ENCODE results near the gene DSC2.

The DSC2 gene

DNA sequence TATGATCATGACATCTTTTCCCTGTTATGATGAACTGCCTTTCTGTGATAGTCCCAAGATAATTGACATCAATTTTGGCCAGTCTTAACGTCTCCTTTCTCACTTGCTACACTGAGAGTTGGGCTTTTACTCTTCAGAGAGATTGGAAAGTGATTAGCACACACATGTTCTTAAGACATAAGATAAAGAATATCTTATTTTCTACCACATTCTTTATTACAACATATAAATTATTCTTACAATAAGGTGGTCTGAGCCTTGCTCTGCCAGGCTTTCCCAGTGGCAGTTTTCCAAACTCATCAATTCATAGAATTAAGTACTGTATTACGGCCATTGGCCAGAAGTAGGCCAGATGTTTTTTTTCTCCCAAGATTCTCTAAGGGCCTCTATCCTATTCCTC, 54.0 kb downstream of the DSC2 start:
- TF ChIP-seq RARB (CRISPR knock-in tag; IDR thresholded peaks at IDR 0.05) (no peak), BACH2 (CRISPR knock-in tag; IDR thresholded peaks at IDR 0.05; ENCODE audit: borderline replicate concordance) (no peak)
- TF ChIP-seq, protein P1, sequence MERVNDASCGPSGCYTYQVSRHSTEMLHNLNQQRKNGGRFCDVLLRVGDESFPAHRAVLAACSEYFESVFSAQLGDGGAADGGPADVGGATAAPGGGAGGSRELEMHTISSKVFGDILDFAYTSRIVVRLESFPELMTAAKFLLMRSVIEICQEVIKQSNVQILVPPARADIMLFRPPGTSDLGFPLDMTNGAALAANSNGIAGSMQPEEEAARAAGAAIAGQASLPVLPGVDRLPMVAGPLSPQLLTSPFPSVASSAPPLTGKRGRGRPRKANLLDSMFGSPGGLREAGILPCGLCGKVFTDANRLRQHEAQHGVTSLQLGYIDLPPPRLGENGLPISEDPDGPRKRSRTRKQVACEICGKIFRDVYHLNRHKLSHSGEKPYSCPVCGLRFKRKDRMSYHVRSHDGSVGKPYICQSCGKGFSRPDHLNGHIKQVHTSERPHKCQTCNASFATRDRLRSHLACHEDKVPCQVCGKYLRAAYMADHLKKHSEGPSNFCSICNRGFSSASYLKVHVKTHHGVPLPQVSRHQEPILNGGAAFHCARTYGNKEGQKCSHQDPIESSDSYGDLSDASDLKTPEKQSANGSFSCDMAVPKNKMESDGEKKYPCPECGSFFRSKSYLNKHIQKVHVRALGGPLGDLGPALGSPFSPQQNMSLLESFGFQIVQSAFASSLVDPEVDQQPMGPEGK (CRISPR knock-in tag; IDR thresholded peaks at IDR 0.05; ENCODE audit: borderline replicate concordance): no peak
- ATAC-seq: no peak

DNA sequence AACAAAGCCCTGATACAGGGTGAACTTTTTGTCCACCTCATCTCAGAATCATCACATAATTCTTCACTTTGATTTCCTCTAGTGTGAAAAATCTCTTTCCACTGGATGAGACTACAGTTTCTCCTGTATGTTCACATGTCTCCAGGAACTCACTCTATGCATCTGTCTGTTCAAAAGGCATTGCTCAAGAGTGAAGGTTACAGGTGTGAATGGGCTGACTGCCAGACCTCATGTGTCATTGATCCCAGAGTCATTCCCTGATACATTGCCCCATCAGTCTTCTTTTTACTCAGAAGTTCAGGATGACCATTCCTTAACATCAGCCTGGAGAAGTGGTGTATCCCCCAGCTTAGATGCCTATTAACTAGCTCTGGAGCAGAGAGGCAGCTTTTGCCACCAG, 55.3 kb downstream of the DSC2 start:
- TF ChIP-seq CSDC2 (CRISPR knock-in tag; IDR thresholded peaks at IDR 0.05) (no peak), OSR1 (CRISPR knock-in tag; IDR thresholded peaks at IDR 0.05) (no peak), TOX (CRISPR knock-in tag; IDR thresholded peaks at IDR 0.05; ENCODE audit: borderline replicate concordance) (no peak), ZC3H10 (CRISPR knock-in tag; IDR thresholded peaks at IDR 0.05) (no peak), PPARA (CRISPR knock-in tag; IDR thresholded peaks at IDR 0.05; ENCODE audit: borderline replicate concordance) (no peak), RARB (CRISPR knock-in tag; IDR thresholded peaks at IDR 0.05) (no peak), ESRRG (CRISPR knock-in tag; IDR thresholded peaks at IDR 0.05) (no peak), ARNTL (CRISPR knock-in tag; IDR thresholded peaks at IDR 0.05; ENCODE audit: borderline replicate concordance, low read depth) (no peak), TCF4 (CRISPR knock-in tag; IDR thresholded peaks at IDR 0.05; ENCODE audit: borderline replicate concordance) (no peak), ZNF70 (CRISPR knock-in tag; IDR thresholded peaks at IDR 0.05) (no peak)
- TF ChIP-seq, protein P2, sequence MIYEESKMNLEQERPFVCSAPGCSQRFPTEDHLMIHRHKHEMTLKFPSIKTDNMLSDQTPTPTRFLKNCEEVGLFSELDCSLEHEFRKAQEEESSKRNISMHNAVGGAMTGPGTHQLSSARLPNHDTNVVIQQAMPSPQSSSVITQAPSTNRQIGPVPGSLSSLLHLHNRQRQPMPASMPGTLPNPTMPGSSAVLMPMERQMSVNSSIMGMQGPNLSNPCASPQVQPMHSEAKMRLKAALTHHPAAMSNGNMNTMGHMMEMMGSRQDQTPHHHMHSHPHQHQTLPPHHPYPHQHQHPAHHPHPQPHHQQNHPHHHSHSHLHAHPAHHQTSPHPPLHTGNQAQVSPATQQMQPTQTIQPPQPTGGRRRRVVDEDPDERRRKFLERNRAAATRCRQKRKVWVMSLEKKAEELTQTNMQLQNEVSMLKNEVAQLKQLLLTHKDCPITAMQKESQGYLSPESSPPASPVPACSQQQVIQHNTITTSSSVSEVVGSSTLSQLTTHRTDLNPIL (CRISPR knock-in tag; IDR thresholded peaks at IDR 0.05; ENCODE audit: low read depth): no peak
- TF ChIP-seq, protein P3, sequence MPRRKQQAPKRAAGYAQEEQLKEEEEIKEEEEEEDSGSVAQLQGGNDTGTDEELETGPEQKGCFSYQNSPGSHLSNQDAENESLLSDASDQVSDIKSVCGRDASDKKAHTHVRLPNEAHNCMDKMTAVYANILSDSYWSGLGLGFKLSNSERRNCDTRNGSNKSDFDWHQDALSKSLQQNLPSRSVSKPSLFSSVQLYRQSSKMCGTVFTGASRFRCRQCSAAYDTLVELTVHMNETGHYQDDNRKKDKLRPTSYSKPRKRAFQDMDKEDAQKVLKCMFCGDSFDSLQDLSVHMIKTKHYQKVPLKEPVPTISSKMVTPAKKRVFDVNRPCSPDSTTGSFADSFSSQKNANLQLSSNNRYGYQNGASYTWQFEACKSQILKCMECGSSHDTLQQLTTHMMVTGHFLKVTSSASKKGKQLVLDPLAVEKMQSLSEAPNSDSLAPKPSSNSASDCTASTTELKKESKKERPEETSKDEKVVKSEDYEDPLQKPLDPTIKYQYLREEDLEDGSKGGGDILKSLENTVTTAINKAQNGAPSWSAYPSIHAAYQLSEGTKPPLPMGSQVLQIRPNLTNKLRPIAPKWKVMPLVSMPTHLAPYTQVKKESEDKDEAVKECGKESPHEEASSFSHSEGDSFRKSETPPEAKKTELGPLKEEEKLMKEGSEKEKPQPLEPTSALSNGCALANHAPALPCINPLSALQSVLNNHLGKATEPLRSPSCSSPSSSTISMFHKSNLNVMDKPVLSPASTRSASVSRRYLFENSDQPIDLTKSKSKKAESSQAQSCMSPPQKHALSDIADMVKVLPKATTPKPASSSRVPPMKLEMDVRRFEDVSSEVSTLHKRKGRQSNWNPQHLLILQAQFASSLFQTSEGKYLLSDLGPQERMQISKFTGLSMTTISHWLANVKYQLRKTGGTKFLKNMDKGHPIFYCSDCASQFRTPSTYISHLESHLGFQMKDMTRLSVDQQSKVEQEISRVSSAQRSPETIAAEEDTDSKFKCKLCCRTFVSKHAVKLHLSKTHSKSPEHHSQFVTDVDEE (CRISPR knock-in tag; IDR thresholded peaks at IDR 0.05): no peak
- TF ChIP-seq, protein P4, sequence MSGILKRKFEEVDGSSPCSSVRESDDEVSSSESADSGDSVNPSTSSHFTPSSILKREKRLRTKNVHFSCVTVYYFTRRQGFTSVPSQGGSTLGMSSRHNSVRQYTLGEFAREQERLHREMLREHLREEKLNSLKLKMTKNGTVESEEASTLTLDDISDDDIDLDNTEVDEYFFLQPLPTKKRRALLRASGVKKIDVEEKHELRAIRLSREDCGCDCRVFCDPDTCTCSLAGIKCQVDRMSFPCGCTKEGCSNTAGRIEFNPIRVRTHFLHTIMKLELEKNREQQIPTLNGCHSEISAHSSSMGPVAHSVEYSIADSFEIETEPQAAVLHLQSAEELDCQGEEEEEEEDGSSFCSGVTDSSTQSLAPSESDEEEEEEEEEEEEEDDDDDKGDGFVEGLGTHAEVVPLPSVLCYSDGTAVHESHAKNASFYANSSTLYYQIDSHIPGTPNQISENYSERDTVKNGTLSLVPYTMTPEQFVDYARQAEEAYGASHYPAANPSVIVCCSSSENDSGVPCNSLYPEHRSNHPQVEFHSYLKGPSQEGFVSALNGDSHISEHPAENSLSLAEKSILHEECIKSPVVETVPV (CRISPR knock-in tag; IDR thresholded peaks at IDR 0.05): no peak
- ATAC-seq: no peak

DNA sequence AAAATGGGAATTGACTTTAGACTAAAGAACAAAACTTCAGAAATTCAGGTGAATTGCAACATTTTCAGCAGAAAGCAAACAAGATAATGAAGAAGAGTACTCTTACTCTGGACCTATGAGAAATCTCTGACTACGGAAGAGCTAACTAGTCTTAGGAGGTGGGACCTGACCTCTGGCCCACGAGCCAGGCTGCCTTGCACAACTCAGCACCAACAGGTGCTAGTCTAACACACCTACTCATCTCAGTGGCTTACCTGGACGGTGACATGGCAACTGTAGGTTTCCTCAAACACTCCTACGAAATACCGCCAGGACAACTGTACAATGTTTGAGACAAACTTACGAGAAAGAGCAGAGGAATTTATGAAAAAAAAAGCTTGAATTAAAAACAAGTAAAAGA, 56.6 kb downstream of the DSC2 start:
- TF ChIP-seq ESRRG (CRISPR knock-in tag; IDR thresholded peaks at IDR 0.05): no peak
- TF ChIP-seq ARNTL (CRISPR knock-in tag; IDR thresholded peaks at IDR 0.05; ENCODE audit: borderline replicate concordance, low read depth): no peak
- TF ChIP-seq CSDC2 (CRISPR knock-in tag; IDR thresholded peaks at IDR 0.05): no peak
- no peak for TF ChIP-seq ZNF70 (CRISPR knock-in tag; IDR thresholded peaks at IDR 0.05)
- no peak for TF ChIP-seq ZFP3 (CRISPR knock-in tag; IDR thresholded peaks at IDR 0.05)
- no peak for ATAC-seq

DNA sequence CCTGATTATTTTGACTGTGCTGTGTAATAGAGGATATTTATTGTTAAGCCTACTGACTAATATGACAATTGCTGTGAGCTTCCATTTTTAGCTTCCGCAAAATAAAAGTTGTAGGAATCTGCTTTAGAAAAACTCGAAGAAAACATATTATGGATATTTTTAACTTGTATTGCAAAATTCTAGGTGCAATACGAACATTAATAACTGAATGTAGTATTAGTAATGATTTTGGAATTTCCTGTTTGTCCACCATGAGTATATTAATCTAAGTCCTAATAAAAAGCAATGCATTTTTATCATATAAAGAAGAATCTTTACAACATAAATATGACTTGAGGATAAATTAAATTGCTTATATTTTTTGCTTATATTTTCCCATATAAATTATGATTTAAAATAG, 57.3 kb downstream of the DSC2 start:
- ATAC-seq: no peak

DNA sequence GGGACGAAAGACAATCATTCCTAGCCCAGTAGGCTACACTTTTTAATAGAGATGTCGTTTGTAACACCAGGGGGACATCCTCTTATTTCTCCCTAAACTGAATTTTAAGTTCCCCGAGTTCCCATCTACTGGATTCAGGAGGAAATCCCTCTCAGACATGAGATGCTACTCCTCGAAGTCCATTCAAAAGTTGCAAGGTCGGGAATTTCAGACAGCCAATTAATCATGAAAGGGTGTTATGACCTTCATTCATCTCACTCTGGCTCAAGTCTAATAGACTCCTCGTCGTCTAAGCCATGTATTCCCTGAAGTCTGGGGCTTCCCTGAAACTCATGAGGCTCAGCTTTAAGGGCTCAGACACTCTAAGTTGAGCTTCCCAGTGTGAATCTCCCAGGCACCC, 58.5 kb downstream of the DSC2 start:
- ATAC-seq: no peak
- no peak for TF ChIP-seq ISL1 (CRISPR knock-in tag; IDR thresholded peaks at IDR 0.05)
- no peak for TF ChIP-seq ESRRG (CRISPR knock-in tag; IDR thresholded peaks at IDR 0.05)
- no peak for TF ChIP-seq ZNF70 (CRISPR knock-in tag; IDR thresholded peaks at IDR 0.05)
- TF ChIP-seq PPARA (CRISPR knock-in tag; IDR thresholded peaks at IDR 0.05; ENCODE audit: borderline replicate concordance): no peak
- TF ChIP-seq, protein P5, sequence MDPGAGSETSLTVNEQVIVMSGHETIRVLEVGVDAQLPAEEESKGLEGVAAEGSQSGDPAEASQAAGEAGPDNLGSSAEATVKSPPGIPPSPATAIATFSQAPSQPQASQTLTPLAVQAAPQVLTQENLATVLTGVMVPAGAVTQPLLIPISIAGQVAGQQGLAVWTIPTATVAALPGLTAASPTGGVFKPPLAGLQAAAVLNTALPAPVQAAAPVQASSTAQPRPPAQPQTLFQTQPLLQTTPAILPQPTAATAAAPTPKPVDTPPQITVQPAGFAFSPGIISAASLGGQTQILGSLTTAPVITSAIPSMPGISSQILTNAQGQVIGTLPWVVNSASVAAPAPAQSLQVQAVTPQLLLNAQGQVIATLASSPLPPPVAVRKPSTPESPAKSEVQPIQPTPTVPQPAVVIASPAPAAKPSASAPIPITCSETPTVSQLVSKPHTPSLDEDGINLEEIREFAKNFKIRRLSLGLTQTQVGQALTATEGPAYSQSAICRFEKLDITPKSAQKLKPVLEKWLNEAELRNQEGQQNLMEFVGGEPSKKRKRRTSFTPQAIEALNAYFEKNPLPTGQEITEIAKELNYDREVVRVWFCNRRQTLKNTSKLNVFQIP (CRISPR knock-in tag; IDR thresholded peaks at IDR 0.05; ENCODE audit: borderline replicate concordance, low read depth): no peak
- TF ChIP-seq TOX (CRISPR knock-in tag; IDR thresholded peaks at IDR 0.05; ENCODE audit: borderline replicate concordance): no peak
- TF ChIP-seq ZNF565 (CRISPR knock-in tag; conservative IDR thresholded peaks at IDR 0.05; ENCODE audit: low read depth): no peak
- TF ChIP-seq ZC3H10 (CRISPR knock-in tag; IDR thresholded peaks at IDR 0.05): no peak
- TF ChIP-seq SNAI2 (CRISPR knock-in tag; IDR thresholded peaks at IDR 0.05): no peak
- no peak for TF ChIP-seq ZFP30 (CRISPR knock-in tag; IDR thresholded peaks at IDR 0.05)
- no peak for TF ChIP-seq ZNF8 (CRISPR knock-in tag; IDR thresholded peaks at IDR 0.05)
- TF ChIP-seq OSR1 (CRISPR knock-in tag; IDR thresholded peaks at IDR 0.05): no peak
- TF ChIP-seq, protein P4 (CRISPR knock-in tag; IDR thresholded peaks at IDR 0.05): no peak
- TF ChIP-seq CSDC2 (CRISPR knock-in tag; IDR thresholded peaks at IDR 0.05): no peak

More for the DNA sequence above, 57.3 kb downstream of the DSC2 start:
- TF ChIP-seq SNAI2 (CRISPR knock-in tag; IDR thresholded peaks at IDR 0.05): no peak
- no peak for TF ChIP-seq OSR1 (CRISPR knock-in tag; IDR thresholded peaks at IDR 0.05)
- TF ChIP-seq ZNF70 (CRISPR knock-in tag; IDR thresholded peaks at IDR 0.05): no peak
- TF ChIP-seq PPARA (CRISPR knock-in tag; IDR thresholded peaks at IDR 0.05; ENCODE audit: borderline replicate concordance): no peak
- no peak for TF ChIP-seq CSDC2 (CRISPR knock-in tag; IDR thresholded peaks at IDR 0.05)
- no peak for TF ChIP-seq ESRRG (CRISPR knock-in tag; IDR thresholded peaks at IDR 0.05)
- no peak for TF ChIP-seq ARNTL (CRISPR knock-in tag; IDR thresholded peaks at IDR 0.05; ENCODE audit: borderline replicate concordance, low read depth)

Data from SK-N-SH treated with all-trans-retinoic acid at 6 μM for 48 hours (cell line).